HG02798 (cell line): ENCODE data around the gene TLR4.

Experiments
- ATAC-seq: cut with Tn5 transposase; IDR thresholded peaks from one replicate; pipeline ENCODE4 v1.9.1; 2021; ENCODE audit warnings: mild to moderate bottlenecking; ENCODE audit not compliant: unreplicated experiment, poor library complexity

Gene TLR4

DNA sequence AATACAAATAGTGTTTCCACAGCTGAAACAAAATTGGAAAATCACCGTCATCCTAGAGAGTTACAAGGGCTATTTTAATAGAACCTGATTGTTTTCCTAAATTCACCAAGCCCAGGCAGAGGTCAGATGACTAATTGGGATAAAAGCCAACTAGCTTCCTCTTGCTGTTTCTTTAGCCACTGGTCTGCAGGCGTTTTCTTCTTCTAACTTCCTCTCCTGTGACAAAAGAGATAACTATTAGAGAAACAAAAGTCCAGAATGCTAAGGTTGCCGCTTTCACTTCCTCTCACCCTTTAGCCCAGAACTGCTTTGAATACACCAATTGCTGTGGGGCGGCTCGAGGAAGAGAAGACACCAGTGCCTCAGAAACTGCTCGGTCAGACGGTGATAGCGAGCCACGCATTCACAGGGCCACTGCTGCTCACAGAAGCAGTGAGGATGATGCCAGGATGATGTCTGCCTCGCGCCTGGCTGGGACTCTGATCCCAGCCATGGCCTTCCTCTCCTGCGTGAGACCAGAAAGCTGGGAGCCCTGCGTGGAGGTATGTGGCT lies at the start of gene TLR4:
TLR4 (plus strand) TSS at position 380 of the 552 bp plus-strand sequence; CDS start at position 450, 70 bp downstream.
- ATAC-seq: peak; percentile 99

DNA sequence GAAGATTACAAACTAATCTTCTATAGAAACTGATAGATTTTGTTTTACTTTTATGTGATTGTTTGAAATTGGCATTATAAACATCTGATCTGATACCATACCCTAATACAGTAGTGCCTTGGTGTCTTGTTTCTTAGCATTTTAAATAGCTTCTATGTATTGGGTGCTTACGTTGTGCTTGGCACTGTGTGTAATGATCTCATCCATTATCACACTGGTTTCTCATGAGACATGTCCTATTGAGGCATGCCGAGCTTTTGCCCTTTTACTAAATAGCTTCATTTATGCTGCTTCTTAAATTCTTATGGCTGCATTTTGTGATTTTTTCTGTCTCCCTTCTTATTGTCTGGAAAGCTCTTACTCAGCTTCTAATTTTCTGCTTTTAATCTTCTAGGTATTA lies 48.2 kb upstream of the TLR4 start:
- ATAC-seq: no peak

DNA sequence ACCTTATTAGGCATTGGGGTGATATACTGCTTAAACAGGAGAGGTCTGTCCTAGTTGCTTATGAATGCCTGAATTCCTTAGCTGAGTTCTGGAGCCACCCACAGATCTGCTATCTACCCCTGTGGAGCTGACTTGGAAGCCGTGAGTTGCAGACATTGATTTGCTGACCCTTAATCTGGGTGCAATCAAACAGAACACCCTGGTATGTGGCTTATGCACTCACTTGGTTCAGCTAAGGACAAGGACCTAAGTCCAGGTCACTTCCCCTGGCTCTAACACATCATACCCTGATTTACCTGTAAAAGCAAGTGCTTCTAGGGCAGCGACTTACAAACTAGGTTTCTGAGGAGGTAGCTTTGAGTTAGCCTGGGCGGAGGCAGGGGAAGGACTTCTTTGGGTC lies 41.6 kb upstream of the TLR4 start:
- ATAC-seq: no peak

DNA sequence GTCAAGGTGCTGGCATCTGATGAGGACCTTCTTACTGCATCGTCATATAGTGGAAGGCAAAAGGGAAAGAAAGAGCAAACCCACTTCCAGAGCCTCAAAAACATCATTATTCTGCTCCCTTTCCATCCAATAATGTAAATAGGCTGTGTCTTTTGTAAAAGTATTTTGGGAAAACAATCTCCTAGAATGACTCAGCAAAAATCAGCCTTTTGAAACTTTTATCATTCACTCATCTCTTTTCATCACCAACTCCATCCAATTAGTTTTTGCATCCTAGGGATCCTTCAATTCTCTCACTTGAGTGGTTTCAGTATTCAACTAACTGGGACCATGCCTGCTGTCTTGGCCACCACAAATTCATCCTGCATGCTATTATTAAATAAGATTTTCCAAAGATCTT lies 39.8 kb upstream of the TLR4 start:
- no peak for ATAC-seq

DNA sequence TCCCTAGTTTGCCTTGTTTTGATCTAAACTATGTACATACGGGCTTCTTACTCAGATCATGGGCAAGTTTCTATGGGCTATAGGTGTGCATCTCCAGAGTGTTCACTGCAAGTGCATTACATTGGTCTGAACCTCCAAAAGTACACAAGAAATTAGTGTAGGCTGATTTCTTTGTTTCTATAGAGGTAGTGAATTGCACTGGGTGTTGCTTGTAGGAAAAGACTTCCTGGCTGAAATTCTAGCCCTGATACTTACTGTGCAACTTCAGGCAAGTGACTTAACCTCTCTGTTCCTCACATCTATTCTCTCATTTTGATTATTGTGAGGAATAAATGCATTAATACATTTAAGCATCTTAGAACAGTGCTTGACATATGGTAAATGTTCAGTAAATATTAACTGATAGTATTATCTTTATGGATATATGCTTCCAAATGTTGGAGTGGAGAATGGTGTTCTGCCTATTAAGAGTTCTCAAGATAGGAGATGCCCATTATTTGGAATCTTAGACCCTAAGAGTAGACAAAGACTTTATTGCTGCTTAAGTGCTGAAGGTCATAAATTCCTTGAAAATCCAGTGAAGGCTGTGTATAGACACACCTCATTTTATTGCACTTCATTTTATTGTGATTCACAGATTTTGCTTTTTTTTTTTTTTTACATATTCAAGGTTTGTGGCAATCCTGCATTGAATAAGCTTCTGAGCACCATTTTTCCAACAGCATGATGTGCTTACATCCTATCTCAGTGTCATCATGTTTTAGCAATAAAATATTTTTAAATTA lies 38.4 kb upstream of the TLR4 start:
- no peak for ATAC-seq

DNA sequence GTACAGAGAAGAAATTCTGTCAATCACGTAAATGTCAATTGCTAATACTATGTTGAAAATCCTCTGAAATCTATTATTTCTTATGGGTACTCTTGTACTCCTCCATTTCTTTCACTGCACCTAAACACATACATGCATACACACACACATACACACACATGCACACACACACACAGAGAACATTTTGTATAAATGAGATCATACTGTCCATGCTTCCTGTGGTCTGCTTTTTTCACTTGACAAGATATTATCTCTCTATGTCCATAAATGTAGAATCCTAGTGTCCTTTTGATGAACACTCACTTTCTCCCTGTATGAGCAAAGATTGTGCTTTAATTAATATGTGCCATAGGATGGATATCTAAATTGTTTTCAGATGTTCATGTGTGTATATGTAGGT lies 32.7 kb upstream of the TLR4 start:
- ATAC-seq: no peak

DNA sequence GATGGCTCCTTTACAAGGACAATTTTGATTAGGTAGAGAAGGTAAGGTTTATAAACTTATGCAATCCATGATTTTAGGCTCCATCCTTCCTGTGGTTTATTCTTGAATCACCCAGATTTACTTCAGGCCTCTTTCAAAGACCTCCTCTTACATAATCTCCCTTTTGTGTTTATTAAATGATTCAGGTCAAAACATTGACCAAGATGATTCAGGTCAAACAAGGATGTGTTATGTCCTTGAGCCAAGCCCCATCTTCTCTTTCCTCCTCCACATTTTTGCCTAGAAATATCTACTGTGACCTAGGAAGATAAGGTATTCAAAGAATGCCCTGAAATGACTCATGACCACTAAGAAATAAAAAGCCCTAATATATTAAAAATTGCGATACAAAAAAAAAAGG lies 31.8 kb upstream of the TLR4 start:
- no peak for ATAC-seq

DNA sequence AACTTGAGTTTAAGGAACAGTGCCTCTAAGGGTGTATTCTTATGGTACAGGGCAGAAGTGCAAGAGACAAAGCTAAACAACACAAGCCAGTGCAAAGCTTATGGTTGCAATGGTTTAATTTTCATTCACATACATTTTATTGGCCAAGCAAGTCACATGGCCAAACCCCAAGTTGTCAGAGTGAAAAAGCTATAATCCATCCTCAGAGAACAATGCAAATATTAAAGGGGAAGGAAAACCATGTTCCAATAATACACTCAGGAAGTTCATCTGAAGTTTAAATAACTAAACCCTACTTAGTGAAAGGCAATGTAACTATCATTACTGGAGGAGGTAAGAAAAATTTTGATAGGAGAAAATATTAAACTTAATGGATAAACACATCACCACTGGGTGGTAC lies 26.6 kb upstream of the TLR4 start:
- no peak for ATAC-seq

DNA sequence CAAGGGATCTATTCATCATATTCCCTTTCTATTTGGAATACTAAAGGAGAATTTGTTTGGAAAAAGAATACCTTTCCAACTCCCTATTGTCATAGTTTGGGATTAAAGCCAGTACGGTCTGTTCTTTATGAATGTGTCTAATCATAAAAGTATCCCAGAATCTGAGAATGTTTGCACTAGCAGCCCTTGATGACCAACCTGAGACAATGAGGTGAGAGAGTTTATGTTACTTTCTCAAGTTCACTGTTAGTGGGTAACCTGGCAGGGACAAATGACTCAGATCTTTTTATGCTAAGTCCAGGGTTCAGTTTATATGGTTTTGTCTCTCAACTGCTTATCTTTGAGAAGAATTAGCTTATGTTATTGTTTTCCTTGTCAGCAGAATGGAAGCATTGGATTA lies 25.3 kb upstream of the TLR4 start:
- ATAC-seq: no peak

DNA sequence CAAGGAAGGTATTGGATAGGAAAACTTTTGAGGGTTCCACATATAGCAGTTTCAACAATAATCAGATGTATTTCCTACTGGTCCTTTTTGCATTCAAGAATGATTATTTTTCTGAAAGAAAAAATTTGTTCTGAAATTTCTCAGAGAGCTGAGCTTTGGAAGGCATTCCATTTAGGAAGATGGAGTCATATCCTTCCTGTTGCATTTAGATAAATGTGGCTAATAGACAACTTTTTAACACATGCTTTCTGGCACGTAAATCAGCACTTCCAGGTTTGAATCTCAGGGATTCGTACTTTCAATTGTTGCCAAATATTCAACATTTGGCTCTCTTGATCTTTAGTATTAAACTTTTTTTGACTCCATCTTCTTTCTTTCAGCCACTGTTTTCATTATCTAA lies 24.8 kb upstream of the TLR4 start:
- ATAC-seq: no peak

DNA sequence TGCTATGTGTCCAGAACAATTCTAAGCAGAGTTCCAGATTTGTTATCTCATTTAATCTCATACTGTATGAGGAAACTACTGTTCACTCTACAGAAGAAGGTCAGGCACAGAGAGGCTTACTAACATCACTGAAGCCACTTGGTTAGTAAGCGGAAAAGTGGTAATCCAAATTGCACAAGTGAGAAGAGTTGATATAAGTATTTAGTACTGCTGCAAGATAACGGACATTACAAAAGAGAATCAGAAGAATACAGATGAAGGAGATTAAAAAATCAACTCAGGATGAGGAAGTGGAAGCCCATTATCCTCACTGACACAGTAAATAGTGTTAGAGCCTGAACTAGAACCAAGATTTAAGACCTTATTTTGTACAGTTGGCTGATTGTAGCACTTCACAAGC lies 22.3 kb upstream of the TLR4 start:
- no peak for ATAC-seq

DNA sequence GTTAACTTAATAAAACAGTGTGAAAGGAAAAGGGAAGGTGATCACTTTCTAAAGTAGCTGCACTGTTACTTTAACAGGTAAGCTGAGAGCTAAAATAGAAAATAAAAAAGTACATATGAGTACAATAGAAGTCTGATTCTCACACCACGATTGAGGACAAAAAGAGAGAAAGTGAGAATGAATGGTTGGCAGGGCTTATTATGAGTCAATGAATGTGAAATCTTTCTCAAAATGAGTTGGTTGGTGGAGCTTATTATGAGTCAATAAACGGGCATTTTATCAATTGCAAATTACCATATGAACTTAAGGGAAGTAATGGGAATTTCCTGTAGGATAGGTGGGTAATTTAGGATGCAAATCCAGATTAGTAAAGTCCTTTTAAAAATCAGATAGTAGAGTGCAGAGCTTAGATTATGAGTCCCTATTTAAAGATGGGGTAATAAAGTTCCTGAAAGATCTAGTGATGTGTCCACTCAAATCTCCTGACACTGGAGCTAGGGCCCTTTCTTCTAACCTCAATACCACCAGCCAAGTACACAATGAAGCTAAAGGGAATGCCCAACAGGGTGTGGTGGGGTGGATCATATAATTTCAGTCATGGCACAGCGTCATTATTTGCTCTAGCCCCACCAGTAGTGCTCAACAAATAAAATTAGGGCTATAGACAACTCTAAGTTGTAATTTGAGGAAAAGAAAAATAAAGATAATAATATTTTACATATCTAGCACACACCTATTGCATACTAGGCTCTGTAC lies 21.1 kb upstream of the TLR4 start:
- peak; percentile 77 for ATAC-seq

DNA sequence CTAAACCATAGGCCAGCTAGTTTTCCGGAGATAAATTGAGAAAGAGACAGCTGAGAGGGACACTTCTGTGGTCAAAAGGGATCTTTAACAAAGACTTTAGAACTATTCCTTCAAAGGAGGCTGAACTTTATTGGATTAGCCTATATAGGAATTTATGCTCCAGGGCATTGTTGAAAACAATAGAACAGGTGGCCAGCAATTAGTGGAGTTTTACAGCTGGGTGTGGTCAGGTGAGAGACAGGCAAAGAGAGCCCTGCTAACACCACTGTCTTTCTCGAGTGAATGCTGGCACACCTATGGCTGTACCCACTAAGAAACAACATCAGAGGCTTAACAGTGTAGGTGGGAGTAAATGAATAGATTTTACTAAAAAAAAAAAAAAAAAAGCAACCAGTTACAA lies 16.7 kb upstream of the TLR4 start:
- ATAC-seq: no peak

DNA sequence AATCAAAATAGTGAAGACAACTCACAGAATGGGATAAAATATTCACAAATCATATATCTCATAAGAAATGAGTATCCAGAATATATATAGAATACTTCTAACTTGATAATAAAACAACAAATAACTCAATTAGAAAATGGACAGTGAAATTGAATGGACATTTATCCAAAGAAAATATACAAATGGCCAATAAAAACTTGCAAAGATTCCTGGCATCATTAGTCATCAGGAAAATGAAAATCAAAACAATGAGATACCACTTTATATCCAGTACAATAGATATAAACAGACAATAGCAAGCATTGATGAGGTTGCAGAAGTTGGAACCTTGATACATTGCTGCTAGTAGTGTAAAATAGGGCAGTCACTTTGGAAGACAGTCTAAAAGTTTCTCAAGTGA lies 12.8 kb upstream of the TLR4 start:
- ATAC-seq: no peak

DNA sequence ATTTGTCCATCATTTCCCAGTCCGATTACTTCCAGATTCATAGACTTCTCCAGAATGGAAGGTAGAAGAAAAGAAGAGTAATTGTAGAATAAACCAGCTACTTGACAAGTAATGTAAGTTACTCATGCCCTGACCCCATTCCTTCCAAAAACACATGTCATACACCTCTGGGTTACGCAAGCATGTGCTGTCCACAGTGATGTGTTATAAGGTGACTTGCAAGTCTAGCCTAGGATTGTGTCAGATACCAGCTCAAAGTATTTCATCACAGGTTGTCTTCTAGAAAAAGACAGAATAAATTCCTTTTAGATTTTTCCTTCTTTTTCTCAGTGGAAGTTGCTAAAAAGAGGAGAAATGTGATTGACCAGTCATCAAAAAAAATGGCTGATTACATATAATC lies 8.0 kb upstream of the TLR4 start:
- no peak for ATAC-seq

DNA sequence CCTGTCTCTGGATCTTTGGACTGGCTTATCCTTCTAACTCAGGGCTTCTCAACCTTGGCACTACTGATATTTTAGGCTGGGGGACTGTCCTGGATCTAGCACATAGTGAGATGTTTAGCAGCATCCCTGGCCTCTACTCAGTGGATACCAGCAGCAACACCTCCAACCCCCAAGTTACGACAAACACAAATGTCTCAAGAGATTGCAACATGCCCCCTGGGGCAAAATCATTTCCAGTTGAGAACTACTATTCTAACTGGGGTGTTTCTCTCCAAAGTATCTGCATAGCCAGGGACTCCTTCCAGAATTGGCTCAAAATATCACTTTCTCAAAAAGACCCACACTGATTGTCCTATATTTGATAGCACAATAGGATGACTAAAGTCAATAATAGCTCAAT lies 7.2 kb upstream of the TLR4 start:
- ATAC-seq: no peak

DNA sequence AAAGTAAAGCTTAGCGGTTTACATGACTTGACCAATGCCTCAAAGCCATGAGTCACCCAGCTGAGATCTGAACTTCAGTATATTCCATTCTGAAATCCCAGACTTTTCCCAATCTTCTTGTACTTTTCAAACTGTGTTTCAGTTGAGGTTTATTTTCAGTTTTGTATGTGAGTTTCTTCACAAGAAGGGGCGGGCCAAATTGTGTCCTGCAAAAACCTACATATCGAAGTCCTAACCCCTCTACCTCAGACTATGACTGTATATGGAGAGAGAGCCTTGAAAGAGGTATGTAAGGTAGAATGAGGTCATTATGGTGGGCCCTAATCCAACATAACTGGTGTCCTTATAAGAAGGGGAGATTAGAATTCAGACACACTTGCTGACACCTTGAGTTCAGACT lies 666 bp upstream of the TLR4 start:
- ATAC-seq: no peak

DNA sequence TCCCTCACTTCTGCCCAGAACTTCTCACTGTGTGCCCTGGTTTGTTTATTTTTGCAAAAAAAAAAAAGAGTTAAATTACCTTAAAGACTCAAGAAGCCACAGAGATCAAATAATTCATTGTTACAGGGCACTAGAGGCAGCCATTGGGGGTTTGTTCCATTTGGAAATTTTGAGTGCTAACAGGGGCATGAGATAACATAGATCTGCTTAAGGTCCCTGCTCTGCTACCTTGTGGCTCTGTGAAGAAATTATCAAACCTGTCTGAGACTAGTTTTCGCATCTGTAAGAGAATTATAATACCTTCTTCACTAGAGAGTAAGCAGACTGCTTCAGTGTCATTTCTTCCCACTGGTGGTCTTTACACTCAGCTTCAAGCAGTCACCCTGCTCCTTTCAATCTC lies 394 bp downstream of the TLR4 start:
- no peak for ATAC-seq

DNA sequence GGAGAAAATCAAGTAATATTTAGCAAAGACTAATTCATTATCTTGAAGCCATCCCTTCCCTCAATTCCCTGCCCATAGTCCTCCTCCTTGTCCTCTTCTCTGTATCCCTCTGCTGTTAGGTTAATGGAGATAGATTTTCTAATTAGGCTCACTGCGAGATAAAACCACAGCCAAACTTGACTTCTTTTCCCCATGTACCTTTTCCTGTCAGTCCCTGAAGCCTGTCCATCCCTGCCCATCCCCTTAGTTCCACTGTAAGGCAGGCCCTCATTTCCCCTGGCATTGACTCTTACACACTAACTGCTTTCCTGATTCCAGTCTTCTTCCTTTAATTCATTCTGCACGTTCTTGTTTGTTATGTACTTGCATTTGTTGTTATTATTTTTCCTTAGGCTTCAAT lies 1.2 kb downstream of the TLR4 start:
- no peak for ATAC-seq

DNA sequence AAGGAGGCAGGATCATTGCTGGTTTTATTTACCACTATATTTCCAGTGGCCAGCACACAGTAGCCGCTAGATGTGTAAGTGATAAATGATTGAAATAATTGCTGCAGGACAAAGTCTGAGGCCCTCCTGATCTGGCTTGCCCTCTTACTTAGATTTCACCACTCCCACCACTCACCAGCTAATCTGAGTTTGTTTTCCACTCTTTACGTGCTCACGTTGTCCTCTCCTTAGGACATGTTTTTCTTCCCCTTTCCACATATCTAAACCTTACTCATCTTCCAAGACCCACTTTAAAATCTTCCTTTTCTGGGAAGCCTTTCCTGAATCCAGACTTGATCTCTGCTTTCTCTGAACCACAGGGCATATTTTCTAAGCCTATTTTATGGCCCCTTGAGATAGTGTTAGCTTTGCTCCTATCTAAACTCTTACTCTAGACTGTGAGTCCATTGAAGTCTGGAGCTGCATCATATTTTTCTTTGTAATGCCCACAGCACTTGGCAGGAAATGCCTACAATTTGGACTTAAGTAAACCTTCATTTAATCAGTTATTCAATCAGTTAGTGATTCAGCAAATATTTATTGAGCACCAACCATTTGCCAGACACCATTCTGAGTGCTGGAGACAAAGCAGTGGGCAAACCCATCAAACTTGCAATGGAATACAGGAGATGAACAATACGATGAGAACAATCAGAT lies 2.4 kb downstream of the TLR4 start:
- no peak for ATAC-seq

DNA sequence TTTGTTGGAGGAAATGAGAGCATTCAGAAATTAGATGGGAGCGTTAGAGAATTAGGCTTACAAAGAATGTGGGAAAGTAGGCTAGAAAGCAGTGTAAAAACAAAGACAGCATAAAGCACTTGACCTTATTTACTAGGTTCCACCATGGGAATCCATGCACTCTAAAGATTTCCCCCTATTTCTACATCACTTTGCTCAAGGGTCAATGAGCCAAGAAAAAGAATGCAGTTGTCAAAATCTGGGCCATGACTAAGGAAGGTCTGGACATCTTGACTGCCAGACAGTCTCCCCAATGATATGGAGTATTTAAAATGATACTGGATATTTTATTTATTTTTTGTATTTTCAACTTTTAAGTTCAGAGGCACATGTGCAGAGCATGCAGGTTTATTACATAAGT lies 3.4 kb downstream of the TLR4 start:
- no peak for ATAC-seq
